Activated CD8-positive, alpha-beta memory T cell treated with anti-CD3 and anti-CD28 coated beads, Interleukin-2, amount 50 U/mL, for 24 hours (primary cell): ENCODE results near the gene PFKM.

ENCODE experiments used
- DNase-seq: peaks from one replicate; pipeline ENCODE4 v3.0.0-alpha.2; 2020; ENCODE audit errors: extremely low read depth

The PFKM gene

GRCh38 chr12:48157018-48157888 lies 38.1 kb downstream of the PFKM start, which contains the start of gene ASB8:
ASB8 (minus strand) TSS chr12:48157515; CDS start chr12:48153496, 4,019 bp downstream.
- DNase-seq = peak; percentile 97

- no peak for DNase-seq
Measured at GRCh38 chr12:48157889-48158370, 38.8 kb downstream of the PFKM start.

- DNase-seq = no peak
Measured at GRCh38 chr12:48160046-48160445, 40.9 kb downstream of the PFKM start.

GRCh38 chr12:48160807-48161206 lies 41.6 kb downstream of the PFKM start:
- no peak for DNase-seq

- no peak for DNase-seq
Measured at GRCh38 chr12:48163150-48163747, 44.1 kb downstream of the PFKM start.

GRCh38 chr12:48164451-48164850 lies 45.3 kb downstream of the PFKM start:
- DNase-seq = no peak

GRCh38 chr12:48165089-48165981 lies 46.2 kb downstream of the PFKM start:
- no peak for DNase-seq

GRCh38 chr12:48169011-48169410 lies 49.8 kb downstream of the PFKM start:
- no peak for DNase-seq

GRCh38 chr12:48175613-48176416 lies 56.7 kb downstream of the PFKM start:
- DNase-seq = no peak

GRCh38 chr12:48176417-48176751 lies 57.2 kb downstream of the PFKM start:
- no peak for DNase-seq

GRCh38 chr12:48177982-48178381 lies 58.8 kb downstream of the PFKM start:
- DNase-seq = no peak

GRCh38 chr12:48179466-48179865 lies 60.3 kb downstream of the PFKM start:
- no peak for DNase-seq

GRCh38 chr12:48180424-48180823 lies 61.3 kb downstream of the PFKM start:
- DNase-seq = no peak

GRCh38 chr12:48180857-48181495 lies 61.8 kb downstream of the PFKM start:
- no peak for DNase-seq

- DNase-seq = no peak
Measured at GRCh38 chr12:48182631-48183030, 63.5 kb downstream of the PFKM start.

- DNase-seq = peak; percentile 54
Measured at GRCh38 chr12:48183091-48183875, 64.1 kb downstream of the PFKM start, which contains the start of gene CCDC184. CCDC184 (plus strand) TSS chr12:48183644; CDS start chr12:48184123, 479 bp downstream.

- no peak for DNase-seq
Measured at GRCh38 chr12:48183876-48184548, 64.8 kb downstream of the PFKM start.

- no peak for DNase-seq
Measured at GRCh38 chr12:48184549-48184922, 65.4 kb downstream of the PFKM start.

- no peak for DNase-seq
Measured at GRCh38 chr12:48185181-48185919, 66.2 kb downstream of the PFKM start.
